Fibroblast of pulmonary artery (primary cell): ENCODE data around the gene RPS25.
A peak's percentile ranks its signal among the peaks of the same experiment; 100 is the strongest.

Source experiments
- DNase-seq: peaks from one replicate; pipeline ENCODE4 v3.0.0-alpha.2; 2010; ENCODE audit warnings: low read depth
- H3K4me3 ChIP-seq: replicated peaks from 2 replicates; pipeline ENCODE4 v1.5.1; 2011; ENCODE audit warnings: low read depth, mild to moderate bottlenecking, control low read depth, low read length, moderate library complexity
- TF ChIP-seq, protein P1 (sequence below): IDR thresholded peaks from 2 replicates; pipeline ENCODE4 v1.5.1; 2011; ENCODE audit warnings: mild to moderate bottlenecking, control low read depth, low read length, inconsistent platforms; ENCODE audit errors: missing control alignments

RPS25 gene

DNA sequence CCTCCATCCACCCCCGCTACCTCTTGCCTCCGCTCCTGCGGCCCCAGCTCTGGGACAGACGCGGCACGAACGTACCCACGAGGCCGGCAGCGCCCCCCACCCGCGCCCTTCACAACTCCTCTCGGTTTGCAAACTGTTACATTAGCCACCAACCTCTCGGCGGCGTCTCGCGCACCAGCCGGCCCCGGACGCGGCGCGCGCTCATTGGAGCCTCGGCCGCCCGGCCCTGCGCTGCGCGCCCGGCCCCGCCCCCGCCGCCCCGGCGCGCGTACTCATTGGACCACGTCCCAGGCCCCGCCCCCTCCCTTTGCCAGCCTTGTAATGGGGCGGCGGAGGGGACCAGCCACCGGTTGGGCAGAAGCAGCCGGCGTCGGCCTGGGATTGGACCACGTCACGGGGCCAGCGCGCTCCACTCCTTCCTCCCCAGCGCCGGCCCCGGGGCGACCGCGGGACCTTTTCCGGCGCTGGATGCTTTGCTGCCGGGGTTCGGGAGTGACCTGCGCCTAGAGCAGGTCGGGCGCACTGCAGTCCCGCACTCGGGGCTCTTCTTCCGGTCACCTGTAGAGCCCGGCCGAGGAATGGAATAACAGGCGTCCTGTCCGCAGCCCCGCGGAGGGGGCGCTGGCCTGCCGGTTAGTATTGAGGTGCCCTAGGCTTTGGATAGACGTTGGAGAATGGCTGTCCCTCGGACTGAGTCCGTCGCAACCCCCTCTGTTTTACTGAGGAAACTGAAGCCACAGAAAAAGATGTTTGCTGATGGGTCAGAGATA, 39.0 kb upstream of the RPS25 start, which contains the start of gene HYOU1:
TSS of gene HYOU1 (minus strand) at position 206 of the 770 bp plus-strand sequence. CDS start 1,045 bp downstream, outside the sequence.
- peak; percentile 95 for DNase-seq
- TF ChIP-seq, protein P1, sequence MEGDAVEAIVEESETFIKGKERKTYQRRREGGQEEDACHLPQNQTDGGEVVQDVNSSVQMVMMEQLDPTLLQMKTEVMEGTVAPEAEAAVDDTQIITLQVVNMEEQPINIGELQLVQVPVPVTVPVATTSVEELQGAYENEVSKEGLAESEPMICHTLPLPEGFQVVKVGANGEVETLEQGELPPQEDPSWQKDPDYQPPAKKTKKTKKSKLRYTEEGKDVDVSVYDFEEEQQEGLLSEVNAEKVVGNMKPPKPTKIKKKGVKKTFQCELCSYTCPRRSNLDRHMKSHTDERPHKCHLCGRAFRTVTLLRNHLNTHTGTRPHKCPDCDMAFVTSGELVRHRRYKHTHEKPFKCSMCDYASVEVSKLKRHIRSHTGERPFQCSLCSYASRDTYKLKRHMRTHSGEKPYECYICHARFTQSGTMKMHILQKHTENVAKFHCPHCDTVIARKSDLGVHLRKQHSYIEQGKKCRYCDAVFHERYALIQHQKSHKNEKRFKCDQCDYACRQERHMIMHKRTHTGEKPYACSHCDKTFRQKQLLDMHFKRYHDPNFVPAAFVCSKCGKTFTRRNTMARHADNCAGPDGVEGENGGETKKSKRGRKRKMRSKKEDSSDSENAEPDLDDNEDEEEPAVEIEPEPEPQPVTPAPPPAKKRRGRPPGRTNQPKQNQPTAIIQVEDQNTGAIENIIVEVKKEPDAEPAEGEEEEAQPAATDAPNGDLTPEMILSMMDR = peak; percentile 29

GRCh38 chr11:119056421-119056999, 38.4 kb upstream of the RPS25 start:
- TF ChIP-seq, protein P1 = no peak
- no peak for DNase-seq
- peak overlapping the region; percentile 79 for H3K4me3 ChIP-seq

More for the DNA sequence above, 39.0 kb upstream of the RPS25 start, which contains the start of gene HYOU1:
- H3K4me3 ChIP-seq = peak within 1 kb of the TSS; percentile 82

DNA sequence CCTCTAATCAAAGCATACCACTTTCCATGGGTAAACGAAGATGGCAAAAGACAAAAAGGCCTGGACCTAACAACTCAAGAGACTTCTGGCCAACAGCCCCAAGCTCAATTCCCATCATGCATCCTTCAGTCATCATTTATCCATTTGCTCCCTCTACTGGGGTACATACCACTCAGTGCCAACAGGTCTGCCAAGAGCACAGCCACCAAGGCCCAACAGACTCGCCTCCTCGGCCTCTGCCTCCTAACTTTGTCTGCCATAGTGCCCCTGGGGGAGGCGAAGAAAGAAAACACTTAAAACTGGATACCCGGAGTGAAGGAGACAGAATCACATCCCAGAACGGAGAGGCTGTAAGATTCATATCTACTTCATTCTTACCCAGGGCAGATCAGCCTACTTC, 37.8 kb upstream of the RPS25 start:
- H3K4me3 ChIP-seq = peak overlapping the region; percentile 79
- DNase-seq = peak; percentile 38
- TF ChIP-seq, protein P1 = peak; percentile 18

- TF ChIP-seq, protein P1 = no peak
- H3K4me3 ChIP-seq = no peak overlapping the region
- DNase-seq = no peak
These were observed 36.3 kb upstream of the RPS25 start for GRCh38 chr11:119054418-119054817.

DNA sequence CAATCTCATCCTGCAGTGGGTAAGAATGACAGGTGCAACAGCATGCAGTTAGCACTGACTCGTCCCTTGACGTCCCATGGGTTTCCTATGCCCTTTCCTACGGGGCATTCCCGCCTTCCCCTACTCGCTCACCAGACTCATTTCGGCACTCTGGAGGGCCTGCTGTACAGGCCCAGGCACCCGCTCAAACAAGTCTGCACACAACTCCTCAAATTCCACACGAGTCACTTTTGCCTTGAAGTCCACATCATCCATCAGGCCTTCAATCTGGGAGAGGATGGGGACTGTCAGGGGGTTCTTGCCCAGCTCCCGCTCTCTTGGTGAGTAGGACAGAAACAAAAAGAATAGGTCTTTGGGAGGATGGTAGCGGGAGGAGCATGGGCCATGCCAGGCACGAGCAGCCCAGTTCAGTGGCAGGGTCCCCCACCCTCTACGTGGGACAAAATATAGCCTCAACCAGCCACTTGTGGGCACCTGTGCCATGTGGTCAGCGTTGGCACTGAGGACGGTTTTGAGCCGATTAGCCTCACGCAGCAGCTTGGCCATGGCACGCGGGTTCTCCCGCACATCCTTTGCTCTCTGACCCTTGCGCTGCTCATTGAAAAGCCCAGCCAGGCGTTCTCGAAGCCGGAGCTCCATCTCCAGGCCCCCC, 34.1 kb upstream of the RPS25 start:
- DNase-seq = no peak
- TF ChIP-seq, protein P1 = no peak
- no peak overlapping the region for H3K4me3 ChIP-seq

GRCh38 chr11:119051440-119052162, 33.5 kb upstream of the RPS25 start:
- H3K4me3 ChIP-seq = no peak overlapping the region
- DNase-seq = no peak
- TF ChIP-seq, protein P1 = no peak
